SU-DHL-6 (cell line): ENCODE data around the gene TRDMT1.

Source experiments
- CTCF ChIP-seq: fragments of 200-600 bp; sonication (generic); IDR thresholded peaks from one replicate; pipeline ENCODE4 v1.5.1; 2017; ENCODE audit warnings: antibody characterized with exemption, mild to moderate bottlenecking, low read length, moderate library complexity; ENCODE audit not compliant: insufficient read depth, poor library complexity, severe bottlenecking
- EZH2phosphoT487 ChIP-seq: fragments of 200-600 bp; sonication (generic), shearing (Covaris generic); conservative IDR thresholded peaks from 2 replicates; pipeline ENCODE4 v1.6.1; 2018; ENCODE audit warnings: mild to moderate bottlenecking, antibody characterized with exemption, low read length, moderate library complexity, mixed read lengths

- TF ChIP-seq CTCF (no peak), EZH2phosphoT487 (no peak)
Observed at GRCh38 chr10:17235136-17235535, 33.7 kb upstream of the TRDMT1 start.
